HepG2 (cell line): Measurements from ENCODE around the gene ZNF513.

ENCODE experiments used
- ATF7 ChIP-seq, 2 experiments: fragments of 450-650 bp in 1 of 2; sonication (generic) in 1 of 2; formaldehyde crosslinking in 1 of 2; IDR thresholded peaks; 2 replicates each; pipeline versions ENCODE4 v1.4.0 to v1.6.1; 2016 to 2020; ENCODE audit warnings: antibody characterized with exemption in 1 of 2, mild to moderate bottlenecking in 1 of 2, missing genetic modification reagents in 1 of 2
- DNMT1 ChIP-seq: sonication (generic); formaldehyde crosslinking; IDR thresholded peaks from 2 replicates; pipeline ENCODE4 v1.5.1; 2020; ENCODE audit warnings: mild to moderate bottlenecking, missing genetic modification reagents
- FOXJ3 ChIP-seq: sonication (generic); formaldehyde crosslinking; IDR thresholded peaks from 2 replicates; pipeline ENCODE4 v1.4.0; 2020; ENCODE audit warnings: missing genetic modification reagents, mild to moderate bottlenecking, borderline replicate concordance
- NFYC ChIP-seq: IDR thresholded peaks from 2 replicates; pipeline ENCODE4 v1.6.1; 2016; ENCODE audit warnings: missing genetic modification reagents, missing compliant biosample characterization
- SNAPC4 ChIP-seq: sonication (generic); formaldehyde crosslinking; IDR thresholded peaks from 2 replicates; pipeline ENCODE4 v1.4.0; 2020; ENCODE audit warnings: mild to moderate bottlenecking, missing genetic modification reagents
- SUZ12 ChIP-seq: fragments of 150-350 bp; IDR thresholded peaks from 2 replicates; pipeline ENCODE4 v1.6.1; 2014; ENCODE audit warnings: low read depth, low read length
- ZBTB49 ChIP-seq: sonication (generic); formaldehyde crosslinking; IDR thresholded peaks from 2 replicates; pipeline ENCODE4 v1.4.0; 2020; ENCODE audit warnings: missing genetic modification reagents, borderline replicate concordance
- ZZZ3 ChIP-seq: sonication (generic); formaldehyde crosslinking; IDR thresholded peaks from 2 replicates; pipeline ENCODE4 v1.4.0; 2020; ENCODE audit warnings: missing genetic modification reagents, mild to moderate bottlenecking, borderline replicate concordance

- no peak for TF ChIP-seq ZZZ3 (CRISPR knock-in tag)
- no peak for TF ChIP-seq ZBTB49 (CRISPR knock-in tag)
- TF ChIP-seq SNAPC4 (CRISPR knock-in tag) = no peak
- TF ChIP-seq ATF7 (IDR thresholded peaks at IDR 0.05) = no peak
- TF ChIP-seq ATF7 (CRISPR knock-in tag; IDR thresholded peaks at IDR 0.05) = no peak
- no peak for TF ChIP-seq FOXJ3 (CRISPR knock-in tag)
- TF ChIP-seq NFYC (CRISPR knock-in tag) = no peak
- TF ChIP-seq DNMT1 (CRISPR knock-in tag) = no peak
- TF ChIP-seq SUZ12 = no peak
Measured at GRCh38 chr2:27381577-27382181, 1.1 kb upstream of the ZNF513 start.
